ENCODE data around the gene TTLL5. TPM values are rescaled to one million over a fixed set of nuclear protein-coding genes. Genes with fewer than 3 reads are reported as not detected.
"Not testable (repeated sequence)": the region's sequence is repeated elsewhere in the genome, so short reads cannot be mapped to it uniquely, and the experiment has no call there.

The TTLL5 gene
- total RNA-seq, 4 donors from 2014 or later: 36.3 to 61.8 (median 36.7) TPM

GRCh38 chr14:75844486-75844885 lies 183.4 kb downstream of the TTLL5 start:
- TF ChIP-seq CTCF (IDR thresholded peaks at IDR 0.05) (no peak), POLR2A (IDR thresholded peaks at IDR 0.05) (no peak), EP300 (IDR thresholded peaks at IDR 0.05) (no peak)
- Histone ChIP-seq H3K4me3 (no peak overlapping the region), H3K9me3 (no peaks in the 10 kb centered on the region), H3K4me1 (peaks cover 0 to 5% (median 0%) of the 10 kb centered on the region in 4 donors), H3K36me3 (peaks cover 0 to 2% (median 1%) of the 10 kb centered on the region in 3 donors), H3K27me3 (no peaks in the 10 kb centered on the region), H3K27ac (no peak overlapping the region)
- no peak for DNase-seq (ENCODE audit: low spot score in 2 of 2)

DNA sequence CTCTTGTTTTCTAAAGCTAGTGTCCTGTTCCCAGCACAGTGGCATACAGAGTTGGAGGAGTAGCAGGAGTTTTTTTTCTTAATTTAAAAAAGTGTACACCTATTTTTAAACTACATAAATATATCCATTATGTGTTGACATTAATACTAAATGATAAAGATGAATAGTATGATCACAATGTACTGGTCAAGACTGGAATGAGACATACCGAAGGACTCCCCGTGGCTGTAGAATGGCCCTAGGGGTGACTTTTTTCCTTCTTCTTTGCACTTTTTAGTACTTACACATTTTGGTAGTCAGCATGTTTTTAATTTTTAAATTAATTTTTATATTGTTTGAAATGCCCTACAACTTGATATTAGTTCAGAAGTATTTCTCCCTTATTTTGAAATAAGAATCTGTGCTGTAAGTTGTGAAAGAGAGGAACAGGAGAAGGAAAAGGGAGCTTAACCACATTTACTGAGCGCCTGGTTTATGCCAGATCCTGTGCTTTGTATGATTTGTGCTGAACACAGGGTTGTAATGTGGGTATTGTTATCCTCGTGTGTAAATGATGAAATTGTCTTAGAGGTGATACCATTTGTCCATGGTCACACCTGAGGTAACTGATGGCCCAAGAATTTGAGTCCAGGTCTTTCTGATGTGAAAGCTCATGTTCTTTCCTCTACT lies 184.2 kb downstream of the TTLL5 start:
- H3K4me1 ChIP-seq: peaks cover 0 to 5% (median 0%) of the 10 kb centered on the region in 4 donors
- TF ChIP-seq POLR2A (IDR thresholded peaks at IDR 0.05): no peak
- no peak for TF ChIP-seq CTCF (IDR thresholded peaks at IDR 0.05)
- TF ChIP-seq EP300 (IDR thresholded peaks at IDR 0.05): no peak
- no peaks in the 10 kb centered on the region for H3K9me3 ChIP-seq
- H3K4me3 ChIP-seq: no peak overlapping the region
- peaks cover 0 to 2% (median 0%) of the 10 kb centered on the region in 3 donors for H3K36me3 ChIP-seq
- 84 to 87% methylated on average over 4 of the region's 4 CpGs for WGBS, 2 donors
- no peak overlapping the region for H3K27ac ChIP-seq
- DNase-seq (ENCODE audit: low spot score in 2 of 2): no peak
- H3K27me3 ChIP-seq: no peaks in the 10 kb centered on the region

GRCh38 chr14:75846694-75847093 lies 185.6 kb downstream of the TTLL5 start:
- DNase-seq (ENCODE audit: low spot score in 2 of 2); H3K27ac ChIP-seq; H3K4me1 ChIP-seq; H3K36me3 ChIP-seq; H3K27me3 ChIP-seq; H3K9me3 ChIP-seq; H3K4me3 ChIP-seq: not testable (repeated sequence)
- 83 to 94% methylated on average over 5 of the region's 5 CpGs for WGBS, 2 donors

DNA sequence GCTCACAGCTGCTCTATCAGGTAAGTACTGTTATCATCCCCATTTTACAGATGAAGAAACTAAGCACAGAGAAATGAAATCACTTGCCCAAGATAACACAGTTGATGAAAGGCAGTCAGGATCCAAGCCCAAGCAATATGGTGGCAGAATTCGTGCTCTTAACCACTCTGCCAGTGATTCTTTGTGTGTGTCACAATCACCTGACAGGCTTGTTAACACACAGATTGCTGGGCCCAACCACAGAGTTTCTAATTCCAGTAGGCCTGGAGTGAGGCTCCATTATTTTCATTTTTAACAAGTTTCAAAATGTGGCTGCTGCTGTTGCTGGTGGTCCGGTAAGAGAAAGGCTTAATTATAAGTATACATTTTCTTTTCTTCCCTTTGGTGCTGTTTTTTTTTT lies 186.5 kb downstream of the TTLL5 start:
- Histone ChIP-seq H3K36me3 (peaks cover 0 to 2% (median 0%) of the 10 kb centered on the region in 3 donors), H3K9me3 (no peaks in the 10 kb centered on the region), H3K4me1 (no peaks in the 10 kb centered on the region), H3K4me3 (no peak overlapping the region), H3K27ac (no peak overlapping the region), H3K27me3 (no peaks in the 10 kb centered on the region)
- TF ChIP-seq EP300 (IDR thresholded peaks at IDR 0.05) (no peak), POLR2A (IDR thresholded peaks at IDR 0.05) (no peak), CTCF (IDR thresholded peaks at IDR 0.05) (no peak)
- DNase-seq (ENCODE audit: low spot score in 2 of 2): no peak
- WGBS, 2 donors: 89 to 97% methylated on average over 2 of the region's 2 CpGs

DNA sequence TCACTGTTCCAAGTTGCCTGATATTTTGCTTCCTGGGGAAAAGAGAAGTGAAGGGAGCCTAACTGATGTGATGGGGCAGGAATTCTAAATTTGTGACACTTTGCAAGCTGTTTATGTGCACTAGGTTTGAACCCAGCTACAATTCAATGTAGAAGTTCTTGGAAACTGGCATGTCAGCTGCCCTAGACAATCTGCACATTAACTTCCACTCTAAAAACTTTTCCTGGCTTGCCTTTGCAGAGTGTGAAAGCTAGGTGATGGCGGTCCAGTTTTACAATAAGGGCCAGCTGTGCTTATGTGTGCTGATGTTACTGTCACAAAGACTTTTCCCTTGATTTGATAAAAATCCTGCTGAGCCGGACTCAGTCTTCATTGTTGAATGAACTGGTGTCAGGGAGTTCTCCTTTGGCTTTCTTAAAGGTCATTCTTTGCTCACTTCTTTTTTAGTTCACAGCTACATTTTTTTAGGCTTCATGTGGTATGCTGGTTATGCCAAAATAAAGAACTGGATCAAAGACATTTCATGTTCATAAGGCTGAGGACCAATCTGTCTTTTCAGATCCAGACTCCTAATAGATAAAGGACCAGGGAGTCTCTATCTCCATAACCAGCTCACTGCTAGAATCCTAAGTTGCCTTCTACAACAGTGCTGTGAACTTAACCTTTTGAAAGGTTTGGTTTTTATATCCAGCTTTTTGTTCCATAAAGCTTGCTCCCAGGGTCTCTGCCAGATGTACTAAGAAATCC lies 187.3 kb downstream of the TTLL5 start:
- H3K27ac ChIP-seq: no peak overlapping the region
- DNase-seq (ENCODE audit: low spot score in 2 of 2): no peak
- no peaks in the 10 kb centered on the region for H3K4me1 ChIP-seq
- no peaks in the 10 kb centered on the region for H3K27me3 ChIP-seq
- 69 to 73% methylated on average over 2 of the region's 2 CpGs for WGBS, 2 donors
- TF ChIP-seq EP300 (IDR thresholded peaks at IDR 0.05) (no peak), CTCF (IDR thresholded peaks at IDR 0.05) (no peak)
- peaks cover 0 to 2% (median 0%) of the 10 kb centered on the region in 3 donors for H3K36me3 ChIP-seq
- H3K4me3 ChIP-seq: no peak overlapping the region
- H3K9me3 ChIP-seq: no peaks in the 10 kb centered on the region

All from tibial nerve (tissue), 4 donors.